Heart left ventricle (tissue), 16 donors: ENCODE measurements around the gene STOML1. TPM values are rescaled to one million over a fixed set of nuclear protein-coding genes. Genes with fewer than 3 reads are reported as not detected.

Experiments
- ATAC-seq, 4 donors: fragments of 200-7000 bp; cut with Tn5 transposase; one replicate each; pipeline ENCODE4 v1.9.1; 2020 to 2022; ENCODE audit warnings: moderate library complexity in 4 of 4, mild to moderate bottlenecking in 3 of 4, moderate number of reproducible peaks in 1 of 4
- DNase-seq, 5 donors: peaks; one replicate each; pipeline ENCODE4 v3.0.0-alpha.2; 2020
- H3K27ac ChIP-seq, 12 donors: fragments of 200-600 bp; sonication (generic) in 4 of 12; one replicate each; pipeline versions ENCODE4 v1.5.0 to v1.8.0; 2016 to 2022; ENCODE audit warnings: mild to moderate bottlenecking in 2 of 12
- H3K27me3 ChIP-seq, 9 donors: fragments of 200-600 bp; sonication (generic) in 2 of 9; one replicate each; pipeline versions ENCODE4 v1.5.1 to v1.8.0; 2016 to 2022; ENCODE audit warnings: mild to moderate bottlenecking in 3 of 9
- H3K36me3 ChIP-seq, 9 donors: fragments of 200-600 bp; sonication (generic) in 2 of 9; one replicate each; pipeline versions ENCODE4 v1.5.0 to v1.8.0; 2018 to 2022; ENCODE audit warnings: mild to moderate bottlenecking in 2 of 9
- H3K4me1 ChIP-seq, 12 donors: fragments of 200-600 bp; sonication (generic) in 4 of 12; one replicate each; pipeline versions ENCODE4 v1.5.0 to v1.8.0; 2016 to 2022; ENCODE audit warnings: mild to moderate bottlenecking in 3 of 12
- H3K4me3 ChIP-seq, 12 donors: fragments of 200-600 bp; sonication (generic) in 4 of 12; one replicate each; pipeline versions ENCODE4 v1.5.0 to v1.8.0; 2017 to 2022; ENCODE audit warnings: mild to moderate bottlenecking in 9 of 12, moderate library complexity in 4 of 12
- H3K9me3 ChIP-seq, 12 donors: fragments of 200-600 bp; sonication (generic) in 4 of 12; one replicate each; pipeline versions ENCODE4 v1.5.0 to v1.8.0; 2016 to 2022; ENCODE audit warnings: mild to moderate bottlenecking in 1 of 12
- CTCF ChIP-seq, 12 donors: fragments of 200-600 bp; sonication (generic) in 4 of 12; IDR thresholded peaks; one replicate each; pipeline versions ENCODE4 v1.5.0 to v1.8.0; 2018 to 2022; ENCODE audit warnings: antibody characterized with exemption in 12 of 12, mild to moderate bottlenecking in 5 of 12
- POLR2A ChIP-seq, 2 donors: fragments of 450-650 bp; IDR thresholded peaks; one replicate each; pipeline ENCODE4 v1.6.1; 2017; ENCODE audit warnings: antibody characterized with exemption in 2 of 2, mild to moderate bottlenecking in 2 of 2, moderate library complexity in 2 of 2
- WGBS, 4 donors: extraction: QIAGEN DNeasy Blood & Tissue Kit in 2 of 4; methylation state at CpG; one replicate each; pipeline versions ENCODE4 v1.1.5 to v1.1.7; 2013 to 2018; 5-methylcytosine and 5-hydroxymethylcytosine counted together
- intact Hi-C, 10 donors: fragments of 100-400 bp; cut with DNase I; formaldehyde crosslinking; loops; one replicate each; pipeline versions ENCODE4 v1.11.1 to v1.14.2; 2022
- polyA plus RNA-seq, 2 donors: library from polyadenylated mRNA; stranded (reverse); fragments of 200-250 nt; gene quantifications; one replicate each; pipeline ENCODE4 v1.2.3, GENCODE V29; 2013
- total RNA-seq, 9 donors: library from RNA; depleted of rRNA in 2 of 9; stranded (reverse); fragments of >200 nt in 2 of 9; fragmentation: NEBNext Ultra II Directional in 3 of 9; extraction: Animal tissue kit (Norgen Biotek cat#: 25700) in 3 of 9; gene quantifications; one replicate each; pipeline versions ENCODE4 v1.1.0 to v1.2.4, GENCODE V29; 2016 to 2023
- donor health status: ischemic (EF 13 %, LVEDD 7.1; RV severe dilation, severe dysfunction).
- donor health status: healthy with polysubstance abuse.
- donor health status: DM: no; HTN: yes; CAD: no.
- donor health status: DM: no; HTN: no; CAD: no.
- donor health status: ischemic (EF 25% LVEDD 6.9; RV normal size, moderate dysfunction).
- donor health status: ischemic (EF 25% LVEDD 5.7; RV mildly dilated, moderate dysfunction).
- donor health status: healthy.
- donor health status: DM: yes; HTN: yes; CAD: no.
- donor health status: ischemic (EF 35%, LVEDD 5.7; RV mildly dilated, moderate dysfunction).
- donor health status: nonischemic (EF 11% LVEDD 7.7; RV severe dilation, severe dysfunction).
- donor health status: DM: yes; HTN: yes; CAD: no.
- donor health status: PGD.
- donor health status: ischemic (EF 29% LVEDD 5.4; RV normal size, mild dysfunction).
- donor health status: nonischemic (EF 23%, LVEDD 6.1; RV moderate dilation, normal function).

The STOML1 gene
- total and polyA plus RNA-seq, 11 donors, result 25.0 to 41.1 (median 27.7) TPM

GRCh38 chr15:73948396-73948795 is 43.7 kb downstream of the STOML1 start:
- H3K4me1 ChIP-seq, result peaks cover 9 to 50% (median 29%) of the 10 kb centered on the region in 12 donors
- intact Hi-C loops, result no loop called here
- H3K36me3 ChIP-seq, result peaks cover 0 to 50% (median 27%) of the 10 kb centered on the region in 9 donors
- ATAC-seq (no peak), DNase-seq (peak in 2 of 5 donors; percentile 6 to 15)
- WGBS, 4 donors, result 92 to 98% (median 95%) methylated on average over 4 of the region's 4 CpGs
- no peak overlapping the region for H3K4me3 ChIP-seq
- H3K9me3 ChIP-seq, result no peaks in the 10 kb centered on the region
- TF ChIP-seq POLR2A (IDR thresholded peaks at IDR 0.05) (no peak), CTCF (IDR thresholded peaks at IDR 0.05) (no peak)
- H3K27ac ChIP-seq, result no peak overlapping the region
- no peaks in the 10 kb centered on the region for H3K27me3 ChIP-seq

GRCh38 chr15:73947651-73948050 is 44.4 kb downstream of the STOML1 start:
- Histone ChIP-seq H3K27ac (no peak overlapping the region), H3K9me3 (no peaks in the 10 kb centered on the region), H3K36me3 (peaks cover 0 to 46% (median 27%) of the 10 kb centered on the region in 9 donors), H3K4me3 (no peak overlapping the region), H3K27me3 (no peaks in the 10 kb centered on the region), H3K4me1 (peaks cover 9 to 48% (median 24%) of the 10 kb centered on the region in 12 donors)
- DNase-seq, result peak in 2 of 5 donors; percentile 25 to 49
- 92 to 96% (median 93%) methylated on average over 9 of the region's 9 CpGs for WGBS, 4 donors
- intact Hi-C loops, result no loop called here
- ATAC-seq, result no peak
- no peak for TF ChIP-seq CTCF (IDR thresholded peaks at IDR 0.05)
- no peak for TF ChIP-seq POLR2A (IDR thresholded peaks at IDR 0.05)

GRCh38 chr15:73946795-73947370 is 45.2 kb downstream of the STOML1 start:
- WGBS, 4 donors, result 96 to 97% (median 97%) methylated on average over 9 of the region's 9 CpGs

More at GRCh38 chr15:73946795-73947370, 45.2 kb downstream of the STOML1 start:
- intact Hi-C loops, result no loop called here
- H3K9me3 ChIP-seq, result no peaks in the 10 kb centered on the region
- H3K27me3 ChIP-seq, result no peaks in the 10 kb centered on the region
- H3K4me1 ChIP-seq, result peaks cover 6 to 46% (median 18%) of the 10 kb centered on the region in 12 donors
- H3K36me3 ChIP-seq, result peaks cover 0 to 41% (median 27%) of the 10 kb centered on the region in 9 donors
- H3K4me3 ChIP-seq, result no peak overlapping the region
- DNase-seq (peak in 2 of 5 donors; percentile 15 to 35), ATAC-seq (no peak)
- no peak for TF ChIP-seq POLR2A (IDR thresholded peaks at IDR 0.05)
- no peak for TF ChIP-seq CTCF (IDR thresholded peaks at IDR 0.05)
- H3K27ac ChIP-seq, result no peak overlapping the region
